Ascending aorta (tissue), 2 donors: ENCODE measurements around the gene SDK1. TPM values are rescaled to one million over a fixed set of nuclear protein-coding genes. Genes with fewer than 3 reads are reported as not detected.
"Not testable (repeated sequence)": the region's sequence is repeated elsewhere in the genome, so short reads cannot be mapped to it uniquely, and the experiment has no call there.

Experiments used
- DNase-seq, 2 donors: peaks; one replicate each; pipeline ENCODE4 v3.0.0-alpha.2; 2019; ENCODE audit warnings: low spot score in 2 of 2
- H3K27ac ChIP-seq, 2 donors: fragments of 200-600 bp; sonication (generic); one replicate each; pipeline ENCODE4 v1.5.1; 2016 to 2017; ENCODE audit warnings: mild to moderate bottlenecking in 1 of 2
- H3K27me3 ChIP-seq: fragments of 200-600 bp; sonication (generic); one replicate; pipeline ENCODE4 v1.5.1; 2017
- H3K36me3 ChIP-seq, 2 donors: fragments of 200-600 bp; sonication (generic); one replicate each; pipeline ENCODE4 v1.5.1; 2016
- H3K4me1 ChIP-seq, 2 donors: fragments of 200-600 bp; sonication (generic); one replicate each; pipeline ENCODE4 v1.5.1; 2016 to 2017; ENCODE audit warnings: mild to moderate bottlenecking in 1 of 2
- H3K4me3 ChIP-seq, 2 donors: fragments of 200-600 bp; sonication (generic); one replicate each; pipeline ENCODE4 v1.5.1; 2016 to 2017; ENCODE audit warnings: mild to moderate bottlenecking in 1 of 2
- H3K9me3 ChIP-seq, 2 donors: fragments of 200-600 bp; sonication (generic); one replicate each; pipeline ENCODE4 v1.5.1; 2016
- intact Hi-C: fragments of 100-400 bp; cut with DNase I; formaldehyde crosslinking; loops from one replicate; pipeline ENCODE4 v1.15.1; 2023
- total RNA-seq: library from RNA; depleted of rRNA; stranded (reverse); fragments of >200 nt; gene quantifications from one replicate; pipeline ENCODE4 v1.1.0, GENCODE V29; 2016
- TF ChIP-seq, protein P1 (sequence below), 3 experiments: fragments of 200-600 bp in 2 of 3; fragments of 450-650 bp in 1 of 3; sonication (generic) in 2 of 3; IDR thresholded peaks; one replicate each; pipeline ENCODE4 v1.5.1; 2016 to 2019; ENCODE audit warnings: antibody characterized with exemption in 3 of 3, mild to moderate bottlenecking in 1 of 3, moderate library complexity in 1 of 3

The SDK1 gene
- total RNA-seq, 1 donor from 2014 or later: 13.3 TPM

DNA sequence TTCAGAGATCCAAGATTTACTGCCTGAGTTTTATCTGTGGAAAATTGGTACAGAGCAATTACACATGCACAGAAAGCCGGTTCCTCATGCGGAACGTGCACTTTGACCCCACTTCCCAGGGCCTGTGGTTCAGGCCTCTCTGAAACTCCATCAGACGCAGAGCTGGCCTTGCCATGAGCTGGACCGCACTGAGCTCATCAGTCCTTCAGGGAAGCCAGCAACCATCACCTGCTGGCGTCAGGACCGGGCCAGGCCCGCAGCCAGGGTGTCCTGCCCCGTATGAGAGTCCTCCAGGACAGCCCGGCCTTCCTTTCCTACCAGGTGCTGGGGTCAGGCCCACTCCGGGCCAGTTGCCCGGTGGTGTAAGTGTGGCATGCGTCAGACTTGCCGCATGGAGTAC is 934.5 kb downstream of the SDK1 start:
- intact Hi-C loops: no loop called here
- H3K4me3 ChIP-seq: no peak overlapping the region
- H3K9me3 ChIP-seq: no peaks in the 10 kb centered on the region

GRCh38 chr7:4236389-4236788 is 935.3 kb downstream of the SDK1 start:
- H3K4me1 ChIP-seq: no peaks in the 10 kb centered on the region
- H3K27me3 ChIP-seq: no peaks in the 10 kb centered on the region
- H3K36me3 ChIP-seq: peaks cover 4 to 24% of the 10 kb centered on the region in 2 donors
- no peak overlapping the region for H3K4me3 ChIP-seq
- no peak overlapping the region for H3K27ac ChIP-seq
- TF ChIP-seq, protein P1, sequence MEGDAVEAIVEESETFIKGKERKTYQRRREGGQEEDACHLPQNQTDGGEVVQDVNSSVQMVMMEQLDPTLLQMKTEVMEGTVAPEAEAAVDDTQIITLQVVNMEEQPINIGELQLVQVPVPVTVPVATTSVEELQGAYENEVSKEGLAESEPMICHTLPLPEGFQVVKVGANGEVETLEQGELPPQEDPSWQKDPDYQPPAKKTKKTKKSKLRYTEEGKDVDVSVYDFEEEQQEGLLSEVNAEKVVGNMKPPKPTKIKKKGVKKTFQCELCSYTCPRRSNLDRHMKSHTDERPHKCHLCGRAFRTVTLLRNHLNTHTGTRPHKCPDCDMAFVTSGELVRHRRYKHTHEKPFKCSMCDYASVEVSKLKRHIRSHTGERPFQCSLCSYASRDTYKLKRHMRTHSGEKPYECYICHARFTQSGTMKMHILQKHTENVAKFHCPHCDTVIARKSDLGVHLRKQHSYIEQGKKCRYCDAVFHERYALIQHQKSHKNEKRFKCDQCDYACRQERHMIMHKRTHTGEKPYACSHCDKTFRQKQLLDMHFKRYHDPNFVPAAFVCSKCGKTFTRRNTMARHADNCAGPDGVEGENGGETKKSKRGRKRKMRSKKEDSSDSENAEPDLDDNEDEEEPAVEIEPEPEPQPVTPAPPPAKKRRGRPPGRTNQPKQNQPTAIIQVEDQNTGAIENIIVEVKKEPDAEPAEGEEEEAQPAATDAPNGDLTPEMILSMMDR (IDR thresholded peaks at IDR 0.05): no peak
- intact Hi-C loops: no loop called here
- no peaks in the 10 kb centered on the region for H3K9me3 ChIP-seq
- DNase-seq: peak in 1 of 2 donors; percentile 51

More for the DNA sequence above, 934.5 kb downstream of the SDK1 start:
- TF ChIP-seq, protein P1 (IDR thresholded peaks at IDR 0.05): no peak
- no peaks in the 10 kb centered on the region for H3K4me1 ChIP-seq
- H3K27me3 ChIP-seq: no peaks in the 10 kb centered on the region
- no peak overlapping the region for H3K27ac ChIP-seq
- peaks cover 4 to 24% of the 10 kb centered on the region in 2 donors for H3K36me3 ChIP-seq
- DNase-seq: peak in 1 of 2 donors; percentile 15

DNA sequence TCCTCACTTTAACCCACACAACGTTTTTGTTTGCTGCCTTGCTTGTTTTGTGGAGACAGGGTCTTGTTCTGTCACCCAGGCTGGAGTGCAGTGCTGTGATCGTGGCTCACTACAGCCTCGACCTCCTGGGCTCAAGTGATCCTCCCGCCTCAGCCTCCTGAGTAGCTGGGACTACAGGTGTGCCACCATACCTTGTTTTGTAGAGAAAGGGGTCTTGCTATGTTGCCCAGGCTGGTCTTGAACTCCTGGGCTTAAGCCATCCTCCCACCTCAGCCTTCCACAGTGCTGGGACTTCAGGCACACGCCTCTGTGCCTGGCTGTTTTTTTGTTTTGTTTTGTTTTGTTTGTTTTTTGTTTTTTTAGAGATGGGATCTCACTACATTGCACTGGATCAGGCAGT is 935.8 kb downstream of the SDK1 start:
- H3K4me3 ChIP-seq, H3K4me1 ChIP-seq, intact Hi-C loops, DNase-seq, H3K27me3 ChIP-seq, H3K27ac ChIP-seq, H3K9me3 ChIP-seq: not testable (repeated sequence)
- H3K36me3 ChIP-seq: peaks cover 4 to 28% of the 10 kb centered on the region in 2 donors

DNA sequence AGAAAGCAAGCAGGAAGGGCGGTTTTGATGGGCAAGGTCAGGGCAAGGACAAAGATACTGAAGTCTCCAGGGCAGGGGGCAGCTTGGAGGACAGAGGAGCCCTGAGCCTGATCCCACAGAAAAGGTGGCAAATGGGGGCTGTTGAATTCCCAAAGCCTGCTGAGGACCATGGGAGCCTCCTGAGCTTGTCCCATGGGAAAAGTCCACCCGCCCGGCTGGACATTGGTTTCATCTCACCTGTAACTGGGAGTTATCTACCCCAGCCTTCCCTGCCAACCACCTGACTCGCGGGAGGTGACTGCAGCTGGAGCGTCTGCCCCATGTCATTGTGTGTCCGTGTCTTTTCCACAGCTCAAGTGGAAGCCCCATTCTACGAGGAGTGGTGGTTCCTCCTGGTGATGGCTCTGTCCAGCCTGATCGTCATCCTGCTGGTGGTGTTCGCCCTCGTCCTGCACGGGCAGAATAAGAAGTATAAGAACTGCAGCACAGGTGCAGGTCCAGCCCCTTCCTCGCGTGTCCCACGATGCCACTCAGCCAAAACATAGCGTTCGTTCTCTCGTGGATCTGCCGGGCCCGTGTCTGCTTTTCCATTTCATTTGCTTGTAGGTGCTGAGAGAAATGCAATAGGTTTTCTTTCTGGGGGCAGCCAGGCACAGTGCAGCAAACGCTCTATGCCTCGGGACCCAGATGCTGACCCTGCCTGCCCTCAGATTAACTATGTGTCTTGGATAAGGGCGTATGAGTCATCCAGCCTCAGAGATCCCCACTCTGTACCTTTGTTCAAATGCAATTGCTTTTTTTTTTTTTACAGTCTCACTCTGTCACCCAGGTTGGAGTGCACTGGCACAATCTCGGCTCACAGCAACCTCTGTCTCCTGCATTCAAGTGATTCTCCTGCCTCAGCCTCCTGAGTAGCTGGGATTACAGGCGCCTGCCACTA is 936.5 kb downstream of the SDK1 start:
- TF ChIP-seq, protein P1 (IDR thresholded peaks at IDR 0.05): no peak
- Histone ChIP-seq H3K4me1 (no peaks in the 10 kb centered on the region), H3K9me3 (no peaks in the 10 kb centered on the region), H3K27me3 (no peaks in the 10 kb centered on the region), H3K4me3 (no peak overlapping the region), H3K27ac (no peak overlapping the region), H3K36me3 (peaks cover 4 to 35% of the 10 kb centered on the region in 2 donors)
- intact Hi-C loops: no loop called here
- peak in 1 of 2 donors; percentile 55 for DNase-seq

GRCh38 chr7:4238861-4239260 is 937.8 kb downstream of the SDK1 start:
- H3K4me1 ChIP-seq: no peaks in the 10 kb centered on the region
- H3K9me3 ChIP-seq: no peaks in the 10 kb centered on the region
- intact Hi-C loops: no loop called here
- no peak overlapping the region for H3K4me3 ChIP-seq
- DNase-seq: peak in 1 of 2 donors; percentile 11
- TF ChIP-seq, protein P1 (IDR thresholded peaks at IDR 0.05): no peak
- no peak overlapping the region for H3K27ac ChIP-seq
- no peaks in the 10 kb centered on the region for H3K27me3 ChIP-seq
- H3K36me3 ChIP-seq: peaks cover under 1 to 30% of the 10 kb centered on the region in 2 donors

GRCh38 chr7:4240042-4240441 is 939.0 kb downstream of the SDK1 start:
- intact Hi-C loops: no loop called here
- DNase-seq: peak in 1 of 2 donors; percentile 8
- Histone ChIP-seq H3K27me3 (no peaks in the 10 kb centered on the region), H3K36me3 (peaks cover 6 to 34% of the 10 kb centered on the region in 2 donors), H3K4me3 (no peak overlapping the region), H3K27ac (no peak overlapping the region), H3K9me3 (no peaks in the 10 kb centered on the region), H3K4me1 (no peaks in the 10 kb centered on the region)
- TF ChIP-seq, protein P1 (IDR thresholded peaks at IDR 0.05): no peak
